ENCODE results near the gene SYTL3.

Gene SYTL3

GRCh38 chr6:158769234-158769770, 119.4 kb downstream of the SYTL3 start:
- TF ChIP-seq CTCF (IDR thresholded peaks at IDR 0.05; ENCODE audit: low read depth, low read length, missing control alignments) = no peak
- DNase-seq (ENCODE audit: low read depth) = no peak
- in situ Hi-C loops (cut with HindIII; ENCODE audit: low sequenced_read_pairs) = no loop called here
- no peak overlapping the region for H3K4me3 ChIP-seq (ENCODE audit: low read depth, low read length)

- no peak overlapping the region for H3K4me3 ChIP-seq (ENCODE audit: low read depth, low read length)
- peak; percentile 59 for DNase-seq (ENCODE audit: low read depth)
- TF ChIP-seq CTCF (IDR thresholded peaks at IDR 0.05; ENCODE audit: low read depth, low read length, missing control alignments) = peak; percentile 26
- in situ Hi-C loops (cut with HindIII; ENCODE audit: low sequenced_read_pairs) = no loop called here
These were observed 120.0 kb downstream of the SYTL3 start for GRCh38 chr6:158769771-158770432.

GRCh38 chr6:158770533-158771330, 120.9 kb downstream of the SYTL3 start:
- TF ChIP-seq CTCF (IDR thresholded peaks at IDR 0.05; ENCODE audit: low read depth, low read length, missing control alignments) = no peak
- DNase-seq (ENCODE audit: low read depth) = no peak
- in situ Hi-C loops (cut with HindIII; ENCODE audit: low sequenced_read_pairs) = no loop called here
- no peak overlapping the region for H3K4me3 ChIP-seq (ENCODE audit: low read depth, low read length)

GRCh38 chr6:158771399-158772152, 121.7 kb downstream of the SYTL3 start:
- no peak for TF ChIP-seq CTCF (IDR thresholded peaks at IDR 0.05; ENCODE audit: low read depth, low read length, missing control alignments)

GRCh38 chr6:158772172-158772571, 122.3 kb downstream of the SYTL3 start:
- H3K4me3 ChIP-seq (ENCODE audit: low read depth, low read length) = no peak overlapping the region

More at GRCh38 chr6:158771399-158772152, 121.7 kb downstream of the SYTL3 start:
- in situ Hi-C loops (cut with HindIII; ENCODE audit: low sequenced_read_pairs) = no loop called here
- DNase-seq (ENCODE audit: low read depth) = no peak
- no peak overlapping the region for H3K4me3 ChIP-seq (ENCODE audit: low read depth, low read length)

More at GRCh38 chr6:158772172-158772571, 122.3 kb downstream of the SYTL3 start:
- no peak for DNase-seq (ENCODE audit: low read depth)
- in situ Hi-C loops (cut with HindIII; ENCODE audit: low sequenced_read_pairs) = no loop called here
- no peak for TF ChIP-seq CTCF (IDR thresholded peaks at IDR 0.05; ENCODE audit: low read depth, low read length, missing control alignments)
